ENCODE results near the gene DOK7.

DNA sequence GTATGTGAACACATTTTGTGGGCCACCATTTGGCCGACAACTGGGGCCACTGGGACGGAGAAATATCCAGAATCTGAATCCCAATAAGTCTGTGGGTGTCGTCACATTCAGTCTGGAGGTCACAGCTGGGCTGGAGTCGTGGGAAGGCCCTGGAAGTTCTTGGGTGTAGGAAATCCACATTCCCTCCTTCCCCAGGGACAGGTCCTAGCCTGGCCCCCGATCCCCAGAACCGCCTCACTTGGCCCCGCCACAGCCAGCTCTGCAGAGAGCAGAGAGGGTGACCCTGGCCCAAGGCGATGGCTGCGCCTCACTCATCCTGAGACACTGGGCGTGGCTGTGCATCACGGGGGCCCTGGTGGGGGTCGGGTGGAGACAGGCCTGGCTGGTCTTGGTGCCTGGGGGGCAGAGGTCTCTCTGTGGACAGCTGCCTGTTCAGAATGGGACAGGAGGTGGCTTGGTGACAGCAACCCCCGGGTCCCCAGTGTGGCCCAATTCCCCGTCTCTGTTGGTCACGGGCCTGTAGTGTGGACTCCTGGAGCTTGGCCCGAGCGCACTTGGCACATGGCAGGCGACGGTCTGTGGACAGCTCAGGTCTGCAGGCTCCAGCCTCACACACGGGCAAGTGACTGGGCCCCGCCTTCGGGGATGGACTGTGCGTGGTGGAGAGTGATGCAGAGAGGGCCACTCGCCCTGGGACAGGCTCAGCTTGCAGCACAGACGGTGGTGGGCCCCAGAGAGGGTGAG is 16.4 kb downstream of the DOK7 start:
- no peak for TF ChIP-seq POLR2A (IDR thresholded peaks at IDR 0.05)
- TF ChIP-seq, protein P1, sequence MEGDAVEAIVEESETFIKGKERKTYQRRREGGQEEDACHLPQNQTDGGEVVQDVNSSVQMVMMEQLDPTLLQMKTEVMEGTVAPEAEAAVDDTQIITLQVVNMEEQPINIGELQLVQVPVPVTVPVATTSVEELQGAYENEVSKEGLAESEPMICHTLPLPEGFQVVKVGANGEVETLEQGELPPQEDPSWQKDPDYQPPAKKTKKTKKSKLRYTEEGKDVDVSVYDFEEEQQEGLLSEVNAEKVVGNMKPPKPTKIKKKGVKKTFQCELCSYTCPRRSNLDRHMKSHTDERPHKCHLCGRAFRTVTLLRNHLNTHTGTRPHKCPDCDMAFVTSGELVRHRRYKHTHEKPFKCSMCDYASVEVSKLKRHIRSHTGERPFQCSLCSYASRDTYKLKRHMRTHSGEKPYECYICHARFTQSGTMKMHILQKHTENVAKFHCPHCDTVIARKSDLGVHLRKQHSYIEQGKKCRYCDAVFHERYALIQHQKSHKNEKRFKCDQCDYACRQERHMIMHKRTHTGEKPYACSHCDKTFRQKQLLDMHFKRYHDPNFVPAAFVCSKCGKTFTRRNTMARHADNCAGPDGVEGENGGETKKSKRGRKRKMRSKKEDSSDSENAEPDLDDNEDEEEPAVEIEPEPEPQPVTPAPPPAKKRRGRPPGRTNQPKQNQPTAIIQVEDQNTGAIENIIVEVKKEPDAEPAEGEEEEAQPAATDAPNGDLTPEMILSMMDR (IDR thresholded peaks at IDR 0.05), result no peak

All from sigmoid colon (tissue), 3 donors.